Measurements from ENCODE around the gene RTN4RL1.

RTN4RL1 gene

DNA sequence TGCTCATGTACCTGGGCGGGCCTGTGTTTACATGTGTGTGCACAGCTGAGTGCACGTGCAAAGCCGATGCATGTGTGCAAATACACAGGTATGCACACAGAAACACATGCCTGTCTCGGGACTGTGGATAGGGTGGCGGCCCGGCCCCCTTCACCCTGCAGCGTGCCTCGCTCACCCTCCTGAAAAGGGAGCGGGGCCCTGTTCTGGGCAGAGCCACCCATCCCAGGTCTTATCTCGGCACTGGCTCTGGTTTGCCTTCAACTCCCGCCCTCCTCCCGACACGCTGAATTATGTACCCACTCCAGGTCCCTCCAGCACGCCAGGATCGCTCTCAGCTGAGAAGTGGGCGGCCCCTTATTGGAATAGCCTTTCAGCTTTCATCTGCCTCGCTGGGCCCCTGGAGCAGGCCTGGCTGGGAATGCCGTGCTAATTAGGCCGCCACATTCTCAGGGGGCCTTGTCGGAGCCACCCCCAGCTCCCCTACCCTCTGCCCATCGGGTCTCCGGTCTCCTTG is 77.8 kb downstream of the RTN4RL1 start:
- no peak for DNase-seq (ENCODE audit: low read depth)

DNA sequence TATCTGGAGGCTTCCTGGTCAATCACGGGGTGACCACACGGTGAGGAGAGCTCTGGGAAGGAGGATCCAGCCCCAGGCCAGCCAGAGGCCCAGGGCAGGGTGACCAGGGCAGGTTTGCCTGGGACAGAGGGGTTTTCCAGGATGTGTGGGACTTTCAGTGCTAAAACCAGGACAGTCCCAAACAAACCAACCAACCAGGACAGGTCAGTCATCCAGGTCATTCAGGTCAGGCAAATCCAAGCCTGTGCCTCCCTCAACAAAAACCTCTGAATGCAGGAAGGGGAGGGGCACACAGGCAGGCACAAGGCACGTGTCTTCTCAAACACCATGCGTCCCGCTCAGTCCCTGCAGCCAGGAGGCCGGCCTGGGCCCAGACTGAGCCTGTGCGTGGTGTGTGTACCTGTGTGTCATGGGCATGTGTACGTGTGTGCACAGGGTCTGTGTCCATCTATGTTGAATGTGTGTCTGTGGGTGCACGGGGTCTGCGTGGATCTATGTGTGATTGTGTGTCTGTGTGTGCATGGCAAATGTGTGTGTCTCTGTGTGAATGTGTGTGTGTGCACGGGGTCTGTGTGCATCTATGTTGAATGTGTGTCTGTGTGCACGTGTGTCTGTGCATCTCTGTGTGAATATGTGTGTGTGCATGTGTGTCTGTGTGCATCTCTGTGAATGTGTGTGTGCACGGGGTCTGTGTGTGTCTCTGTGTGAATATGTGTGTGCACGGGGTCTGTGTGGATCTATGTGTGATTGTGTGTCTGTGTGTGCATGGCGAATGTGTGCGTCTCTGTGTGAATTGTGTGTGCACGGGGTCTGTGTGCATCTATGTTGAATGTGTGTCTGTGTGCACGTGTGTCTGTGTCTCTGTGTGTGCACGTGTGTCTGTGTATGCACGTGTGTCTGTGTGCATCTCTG is 78.9 kb downstream of the RTN4RL1 start:
- DNase-seq (ENCODE audit: low read depth) = no peak

DNA sequence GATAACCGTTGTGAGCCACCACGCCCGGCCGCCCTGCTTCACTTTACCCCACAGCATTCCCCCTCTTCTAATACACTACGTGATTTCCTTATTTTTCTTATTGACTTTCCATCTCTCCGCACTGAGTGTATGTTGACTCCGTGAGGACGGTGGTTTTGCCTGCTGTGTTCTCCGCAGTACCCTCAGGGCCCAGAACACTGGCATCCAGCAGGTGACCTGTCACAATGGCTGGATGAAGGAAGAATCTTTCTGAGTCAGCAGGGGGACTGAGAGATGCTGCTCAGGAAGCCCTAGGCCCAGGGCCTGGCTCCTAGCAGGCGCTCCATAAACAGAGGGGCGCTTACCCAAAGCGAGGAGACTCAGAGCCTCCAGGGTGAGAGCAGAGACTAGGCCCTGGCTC is 79.5 kb downstream of the RTN4RL1 start:
- no peak for DNase-seq (ENCODE audit: low read depth)

DNA sequence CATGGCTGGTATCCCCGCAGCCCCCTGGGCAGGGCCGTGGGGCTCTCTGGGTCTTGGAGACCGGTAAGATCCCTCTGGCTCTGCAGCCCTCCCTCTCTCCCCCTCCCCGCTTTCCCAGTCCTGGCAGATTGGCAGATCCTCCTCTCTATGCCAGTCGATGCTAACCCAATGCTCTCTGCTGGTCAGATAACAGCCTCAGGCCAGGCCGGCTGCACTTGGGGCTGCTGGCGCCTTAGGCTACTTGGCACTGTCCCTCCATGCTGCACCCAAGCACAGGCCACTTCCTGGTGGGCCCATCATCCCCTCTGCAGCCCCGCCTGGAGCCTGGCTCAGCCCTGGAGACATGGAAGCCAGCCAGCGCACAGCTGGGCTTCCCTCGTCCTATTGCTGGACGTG is 81.7 kb downstream of the RTN4RL1 start:
- DNase-seq (ENCODE audit: low read depth) = no peak

DNA sequence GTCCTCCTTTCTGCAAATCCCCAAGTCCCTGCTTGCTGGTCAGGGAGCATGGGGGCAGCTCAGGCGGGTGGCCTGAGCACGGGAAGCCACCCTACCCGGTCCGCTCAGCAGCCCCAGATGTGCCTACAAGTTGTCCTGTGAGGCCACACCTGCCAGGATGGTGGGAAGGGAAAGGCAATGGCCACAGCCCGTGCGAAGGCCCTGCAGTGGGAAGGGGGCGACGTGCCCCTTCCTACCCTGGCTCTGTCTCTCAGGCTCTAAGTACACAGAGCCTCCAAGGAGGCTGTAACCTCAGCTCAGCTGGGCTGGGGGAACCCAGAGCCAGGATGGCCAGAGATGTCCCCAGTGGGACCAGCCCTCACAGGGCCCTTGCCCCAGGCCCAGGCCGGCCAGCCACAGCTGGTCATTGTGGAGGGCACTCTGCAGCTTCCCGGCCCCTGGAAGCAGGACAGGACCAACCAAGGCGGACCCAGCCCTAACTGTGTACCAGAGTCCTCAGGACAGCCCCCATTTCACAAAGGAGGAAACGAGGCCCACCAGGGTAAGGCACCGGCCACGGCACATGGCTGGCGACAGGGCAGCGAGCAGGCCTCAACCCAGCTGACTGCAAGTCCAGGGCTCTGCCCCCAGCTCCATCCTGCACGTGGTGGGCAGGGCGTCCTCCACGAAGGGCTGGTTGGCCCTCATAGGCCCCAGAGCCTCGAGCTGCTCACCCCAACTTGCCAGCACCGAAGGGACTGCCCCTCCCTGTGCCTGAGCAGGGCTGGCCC is 82.3 kb downstream of the RTN4RL1 start:
- no peak for DNase-seq (ENCODE audit: low read depth)

DNA sequence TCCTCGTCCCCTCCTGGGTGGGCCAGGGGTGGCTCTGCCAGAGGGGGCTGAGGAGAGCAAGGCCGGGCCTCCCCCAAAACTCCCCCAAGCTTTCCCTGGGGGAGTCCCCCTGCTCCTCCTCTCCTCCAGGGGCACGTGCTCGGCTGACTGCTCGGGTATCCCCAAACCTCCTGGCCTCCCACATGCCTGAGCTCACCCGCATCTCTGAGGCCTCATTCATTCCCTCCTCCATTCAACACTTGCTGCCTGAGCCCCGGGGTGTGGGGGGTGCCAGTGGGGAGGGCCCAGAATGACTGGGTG is 83.1 kb downstream of the RTN4RL1 start:
- DNase-seq (ENCODE audit: low read depth) = no peak

DNA sequence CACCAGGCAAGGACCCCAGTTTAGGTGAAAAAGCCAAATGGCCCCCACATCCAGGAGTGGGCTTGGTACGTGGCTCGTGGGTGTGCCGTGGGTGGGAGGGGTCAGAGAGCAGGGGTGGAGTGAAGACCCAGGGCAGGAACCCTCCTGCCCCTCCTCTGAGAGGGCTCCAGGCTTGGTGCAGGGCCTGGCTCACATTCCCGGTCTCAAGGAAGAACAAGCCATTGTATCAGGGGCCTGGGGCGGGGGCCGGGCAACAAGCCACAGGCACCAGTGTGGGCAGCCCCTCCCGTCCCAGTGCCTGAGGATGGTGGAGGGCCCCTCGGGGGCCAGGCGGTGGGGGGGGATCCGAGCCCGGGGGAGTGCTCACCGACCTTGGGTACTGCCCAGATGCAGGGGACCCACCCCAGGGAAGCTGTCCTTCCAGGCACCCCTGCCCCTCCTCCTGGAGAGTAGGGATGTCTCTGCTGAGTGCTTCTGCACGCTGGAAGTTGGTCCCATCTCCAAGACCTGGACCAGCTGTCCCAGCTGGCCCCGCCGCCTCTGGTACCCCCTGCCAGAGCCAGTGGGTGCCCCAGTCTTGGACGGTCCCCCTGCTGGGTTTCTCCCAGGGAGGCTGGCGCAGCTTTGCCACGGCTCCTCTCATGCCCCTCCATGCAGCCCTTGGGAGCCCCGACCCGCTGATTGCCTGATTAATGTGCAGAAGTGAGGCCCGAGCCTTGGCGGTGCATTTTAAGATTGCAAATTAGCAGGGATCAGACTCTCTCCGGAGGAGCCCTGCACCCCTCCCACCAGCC is 83.7 kb downstream of the RTN4RL1 start:
- no peak for DNase-seq (ENCODE audit: low read depth)

DNA sequence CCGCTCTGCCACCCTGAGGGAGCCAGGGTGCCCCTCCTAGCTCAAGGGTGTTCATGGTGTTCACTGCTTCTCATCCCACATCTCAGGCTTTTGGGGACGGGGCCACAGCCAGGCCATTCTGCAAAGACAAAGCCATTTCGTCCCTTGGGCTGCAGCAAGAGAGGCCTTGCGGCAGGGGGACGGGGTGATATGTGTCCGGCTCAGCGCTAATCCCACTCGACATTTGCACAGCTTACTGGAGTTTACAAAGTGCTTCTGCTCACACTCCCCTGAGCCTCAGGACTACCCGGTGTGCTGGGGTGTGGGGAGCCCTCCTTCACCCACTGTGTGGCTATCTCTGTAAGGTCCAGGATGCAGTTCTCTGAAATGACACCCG is 84.3 kb downstream of the RTN4RL1 start:
- DNase-seq (ENCODE audit: low read depth) = no peak

DNA sequence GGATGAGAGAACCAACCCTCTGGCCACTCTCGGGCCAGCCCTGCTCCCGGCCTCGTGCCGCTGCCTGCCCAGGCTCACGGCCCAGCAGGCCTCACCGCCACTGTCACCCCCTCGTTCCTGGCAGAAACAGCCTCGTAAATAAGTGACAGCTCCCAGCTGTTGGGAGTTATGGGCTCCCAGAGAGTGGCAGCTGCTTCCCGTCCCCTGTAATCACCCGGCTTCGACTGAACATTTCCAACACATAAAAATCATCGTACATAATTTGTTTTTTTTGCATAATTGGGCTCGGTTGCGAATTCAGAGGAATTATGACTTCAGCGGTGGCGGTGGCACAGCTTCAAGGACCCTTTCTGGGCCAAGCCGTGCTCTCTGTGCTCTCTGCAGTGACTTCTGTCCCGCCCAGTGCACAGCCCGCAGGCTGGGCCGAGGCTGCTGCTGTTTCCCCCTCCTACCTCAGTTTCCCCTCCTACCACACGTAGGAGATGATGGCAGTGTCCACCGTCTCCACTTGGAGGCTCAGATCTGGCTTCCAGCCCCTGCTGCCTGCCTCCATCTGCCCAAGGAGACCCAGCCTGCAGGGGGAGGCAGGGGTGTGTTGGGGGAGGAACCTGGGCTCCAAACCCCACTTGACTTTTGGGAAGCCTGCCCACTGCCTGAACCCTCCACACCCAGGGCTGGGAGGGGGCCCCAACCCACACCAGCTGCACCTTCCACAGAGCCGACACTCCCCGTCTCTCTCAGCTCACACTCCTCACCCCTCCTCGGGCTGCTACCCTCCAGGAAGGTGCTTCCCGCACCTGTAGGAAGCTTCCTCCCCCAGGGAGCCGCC is 84.9 kb downstream of the RTN4RL1 start:
- DNase-seq (ENCODE audit: low read depth) = no peak

DNA sequence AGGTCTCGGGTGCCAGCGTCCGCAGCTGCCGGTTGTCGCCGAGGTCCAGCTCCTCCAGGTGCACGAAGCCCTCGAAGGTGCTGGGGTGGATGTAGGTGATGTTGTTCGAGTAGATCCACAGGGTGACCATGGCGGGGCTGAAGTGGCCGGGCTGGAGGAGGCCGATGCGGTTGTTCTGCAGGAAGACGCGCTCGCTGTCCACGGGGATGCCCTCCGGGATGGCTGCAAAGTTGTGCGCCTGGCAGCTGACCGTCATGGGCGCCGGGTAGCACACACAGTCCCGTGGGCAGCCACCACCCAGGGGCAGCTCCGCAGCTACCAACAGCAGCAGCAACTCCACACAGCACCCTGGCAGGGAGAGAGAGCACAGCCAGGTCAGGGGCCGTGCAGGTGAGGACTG is 87.7 kb downstream of the RTN4RL1 start:
- DNase-seq (ENCODE audit: low read depth) = no peak

DNA sequence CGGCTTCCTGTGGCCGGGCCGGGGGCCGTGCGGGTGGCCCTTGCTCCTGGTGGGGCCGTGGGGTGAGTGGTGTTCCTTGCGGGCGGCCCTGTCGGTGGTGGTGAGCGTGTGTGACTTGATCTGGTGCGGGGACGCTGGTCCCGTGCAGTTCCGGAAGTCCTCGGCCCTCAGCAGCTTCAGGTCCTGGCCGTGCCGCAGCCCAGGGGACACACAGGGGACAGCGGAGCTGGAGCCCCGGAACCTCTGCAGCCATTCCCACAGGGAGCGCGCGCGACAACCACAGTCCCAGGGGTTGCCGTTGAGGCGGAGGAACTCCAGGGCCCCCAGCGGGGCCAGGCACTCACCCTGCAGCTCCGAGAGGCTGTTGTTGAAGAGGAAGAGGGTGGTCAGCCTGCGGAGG is 88.4 kb downstream of the RTN4RL1 start:
- peak; percentile 31 for DNase-seq (ENCODE audit: low read depth)

DNA sequence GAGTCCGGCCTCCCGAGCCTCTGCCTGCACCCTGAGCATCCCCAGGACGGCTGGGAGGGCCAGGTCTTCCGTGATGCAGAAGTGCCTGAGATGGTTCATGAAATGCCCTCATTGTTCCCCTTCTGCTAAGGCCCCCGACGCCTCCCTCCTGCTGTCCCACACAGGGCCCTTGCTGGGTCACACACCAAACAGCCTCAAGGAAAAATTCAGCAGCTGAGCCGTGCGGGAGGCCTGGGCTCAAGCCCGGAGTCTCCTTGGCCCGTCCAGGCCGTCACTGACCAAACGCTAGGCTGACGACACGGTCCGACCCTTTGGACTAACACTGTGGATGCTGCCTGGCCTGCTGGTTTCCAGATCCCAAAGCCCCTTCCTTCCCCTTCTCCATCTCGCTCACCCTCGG is 90.2 kb downstream of the RTN4RL1 start:
- no peak for DNase-seq (ENCODE audit: low read depth)

DNA sequence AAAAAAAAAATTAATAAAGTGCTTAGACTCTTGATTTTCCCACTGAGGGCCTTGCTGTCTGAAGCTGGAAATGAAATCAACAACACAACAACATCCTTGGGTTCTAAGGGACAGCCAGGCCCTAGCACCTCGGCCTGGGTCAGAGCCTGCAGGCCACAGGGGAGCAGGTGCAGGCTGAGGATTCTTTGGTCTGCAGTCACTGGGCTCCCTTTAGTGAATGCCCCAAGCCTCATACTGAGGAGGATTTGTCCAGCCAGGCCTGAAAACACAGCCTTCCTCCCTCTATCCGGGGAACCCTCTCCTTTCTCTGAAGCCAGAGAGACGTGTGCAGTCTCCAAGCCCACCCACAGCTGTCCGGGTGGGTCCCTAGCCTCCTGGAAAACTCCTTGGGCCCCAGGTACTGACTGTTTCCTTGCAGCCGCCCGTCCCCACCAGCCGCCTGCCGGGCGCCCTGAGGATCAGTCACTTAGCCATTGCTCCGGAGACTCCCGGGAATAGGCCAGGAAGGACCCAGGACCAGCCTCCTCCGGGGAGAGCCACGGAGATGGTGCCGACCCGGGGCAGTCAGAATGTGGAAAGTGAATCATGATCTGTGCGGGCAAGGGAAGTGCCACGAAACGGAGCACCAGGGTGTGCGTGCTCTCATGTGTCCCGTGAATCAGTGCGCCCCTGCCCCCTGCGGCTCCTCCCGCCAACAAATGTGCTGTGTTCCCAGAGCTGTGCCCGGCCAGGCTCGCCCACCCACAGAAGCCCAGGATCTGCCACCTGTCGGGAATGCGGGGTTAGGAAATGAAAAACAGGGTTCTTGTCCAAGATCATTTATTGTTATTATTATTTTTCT is 91.0 kb downstream of the RTN4RL1 start:
- no peak for DNase-seq (ENCODE audit: low read depth)

DNA sequence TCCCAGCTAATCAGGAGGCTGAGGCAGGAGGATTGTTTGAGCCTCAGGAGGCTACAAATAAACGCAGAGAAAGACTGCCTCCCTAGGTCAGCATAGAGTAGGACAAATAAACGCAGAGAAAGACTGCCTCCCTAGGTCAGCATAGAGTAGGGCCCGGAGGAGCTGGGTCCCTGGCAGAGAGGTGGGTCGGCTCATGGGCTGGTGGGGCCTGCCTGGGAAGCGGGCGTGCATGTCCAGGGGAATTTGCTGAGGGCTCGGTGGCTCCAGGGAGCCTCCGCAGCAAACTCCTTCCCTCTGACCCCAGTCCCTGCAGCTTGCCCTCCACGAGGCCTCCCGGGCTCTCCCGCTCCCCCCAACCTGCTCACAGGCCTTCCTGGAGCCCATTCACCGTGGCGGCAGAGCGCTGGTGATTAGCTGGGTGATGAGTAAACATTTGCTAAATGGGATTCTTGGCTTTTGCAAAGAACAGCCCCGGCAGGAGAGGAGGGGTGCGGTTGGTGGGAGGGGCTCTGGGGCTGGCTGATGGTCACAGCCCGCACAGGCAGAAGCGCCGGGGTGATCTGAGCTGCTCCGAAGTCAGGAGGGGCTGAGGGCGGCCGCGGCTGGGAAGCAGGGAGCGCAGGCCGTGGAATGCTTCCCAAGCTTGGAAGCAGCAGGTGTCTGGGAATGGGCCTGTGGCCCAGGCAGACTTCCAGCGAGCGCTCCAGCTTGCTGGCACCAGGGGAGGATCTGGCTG is 93.1 kb downstream of the RTN4RL1 start:
- DNase-seq (ENCODE audit: low read depth) = no peak

DNA sequence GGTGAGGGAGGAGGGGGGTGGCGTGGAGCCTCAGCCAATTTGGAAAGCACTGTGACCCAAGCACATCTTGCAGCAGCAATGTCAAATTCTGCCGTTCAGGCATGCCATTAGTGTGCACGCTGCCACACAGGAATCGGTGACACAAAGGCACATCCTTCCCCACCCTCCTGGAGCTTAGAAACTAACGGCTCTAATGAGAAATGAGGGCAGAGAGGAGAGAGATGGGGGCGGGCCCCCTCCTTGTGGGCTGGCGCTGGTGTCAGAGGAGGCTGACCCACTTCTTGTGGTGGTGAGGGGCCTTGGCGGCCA is 94.8 kb downstream of the RTN4RL1 start:
- DNase-seq (ENCODE audit: low read depth) = no peak

DNA sequence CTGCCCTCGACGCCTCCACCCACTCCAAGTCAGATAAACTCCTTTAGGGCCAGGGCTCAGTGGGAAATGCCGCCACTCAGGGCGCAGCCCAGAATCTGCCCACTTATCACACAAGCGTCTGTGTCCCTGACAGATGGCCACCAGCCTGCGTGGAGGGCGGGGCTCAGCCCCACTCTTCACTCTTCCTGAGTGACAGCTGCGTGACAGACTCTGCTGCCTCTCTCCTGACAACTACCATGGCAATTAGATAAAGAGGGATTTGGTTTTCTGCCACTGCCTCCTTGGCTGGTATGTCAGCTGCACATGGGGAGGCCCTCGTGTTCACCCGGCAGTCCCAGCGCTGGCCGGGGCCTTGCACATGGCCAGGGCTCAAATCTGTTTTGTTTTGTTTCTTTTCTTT is 96.2 kb downstream of the RTN4RL1 start:
- DNase-seq (ENCODE audit: low read depth) = no peak

DNA sequence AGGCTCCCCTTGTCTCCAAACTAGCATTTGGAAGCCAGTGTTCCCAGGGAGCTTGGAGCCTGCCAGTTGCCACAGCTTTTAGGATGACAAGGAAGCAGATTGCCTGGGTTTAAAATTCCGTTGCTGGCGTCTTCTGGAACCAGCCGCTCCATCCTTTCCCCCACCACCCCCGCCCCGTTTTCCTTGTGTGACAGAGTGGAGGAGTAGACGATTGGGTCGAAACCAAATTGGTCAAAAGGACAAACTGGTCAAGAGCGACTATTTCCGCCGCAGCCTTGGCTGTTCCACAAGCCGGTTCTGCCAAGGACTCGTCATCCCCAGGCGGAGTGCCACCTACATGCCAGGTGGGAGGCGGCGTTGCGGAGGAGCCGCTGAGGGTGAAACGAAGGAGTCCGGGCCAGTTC is 104.2 kb downstream of the RTN4RL1 start:
- DNase-seq (ENCODE audit: low read depth) = no peak

DNA sequence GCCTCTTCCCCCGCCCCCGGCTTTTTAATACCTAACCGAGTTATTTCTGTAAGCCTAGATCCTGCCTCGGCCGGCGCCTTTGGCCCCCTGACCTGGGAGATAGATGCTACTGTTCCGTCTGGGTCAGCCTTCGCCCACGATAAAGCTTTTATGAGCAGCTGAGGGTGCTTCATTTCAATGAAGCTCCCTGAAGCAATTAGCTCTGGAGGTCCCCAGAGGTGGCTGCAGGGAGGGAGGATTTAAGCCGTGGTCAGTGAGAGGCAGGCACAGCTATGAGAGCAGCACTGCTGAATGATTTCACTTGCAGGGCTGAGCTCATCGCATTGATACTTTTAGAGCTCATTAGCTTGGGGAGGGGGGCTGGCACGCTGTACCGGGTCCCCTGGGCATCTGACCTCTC is 105.9 kb downstream of the RTN4RL1 start:
- no peak for DNase-seq (ENCODE audit: low read depth)

DNA sequence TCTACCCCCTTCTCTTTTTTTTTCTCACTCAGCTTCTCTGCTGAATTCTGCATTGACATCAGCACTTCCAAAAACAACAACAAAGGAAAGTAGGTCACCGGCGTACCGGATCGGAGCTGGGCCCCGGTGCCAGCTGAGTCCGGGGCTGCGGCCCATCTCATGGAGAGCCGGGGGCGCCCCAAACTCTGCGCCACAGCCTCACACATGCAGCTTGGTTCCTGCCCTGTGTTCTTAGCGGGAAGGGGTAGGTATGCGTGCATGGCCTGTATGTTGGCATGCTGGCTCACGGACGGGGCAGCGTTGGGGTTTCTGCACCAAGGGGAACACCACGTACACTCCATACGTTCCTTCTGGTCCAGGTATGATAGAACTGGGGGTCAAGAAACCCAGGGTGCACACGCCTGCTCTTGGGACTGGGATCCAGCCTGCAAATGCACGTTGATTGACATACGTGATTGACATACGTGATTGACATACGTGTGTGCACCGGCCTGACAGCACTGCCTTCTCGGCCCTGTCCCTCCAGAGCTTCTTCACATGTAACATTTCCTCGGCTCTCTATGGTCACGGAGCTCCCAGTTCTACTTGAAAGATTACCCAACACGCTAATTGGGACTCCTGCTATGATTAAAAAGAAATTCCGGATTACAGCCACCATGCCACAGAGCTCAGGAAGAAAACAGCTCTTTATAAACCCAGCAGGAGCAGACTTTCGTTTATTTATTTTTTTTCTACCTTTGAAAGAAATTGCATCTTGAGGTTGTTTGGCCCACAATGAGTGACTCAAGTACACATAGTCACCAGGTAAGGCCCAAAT is 106.6 kb downstream of the RTN4RL1 start:
- DNase-seq (ENCODE audit: low read depth) = no peak
